H9 (cell line): Measurements from ENCODE around the gene NLRX1. TPM values are rescaled to one million over a fixed set of nuclear protein-coding genes. Genes with fewer than 3 reads are reported as not detected.

ENCODE experiments used
- DNase-seq: peaks from one replicate; pipeline ENCODE4 v3.0.0-alpha.2; 2017
- H2AFZ ChIP-seq: one replicate; pipeline ENCODE4 v1.6.1; 2013; ENCODE audit warnings: mild to moderate bottlenecking, low read length, control low read depth, moderate library complexity
- H2AK5ac ChIP-seq: 2 replicates; pipeline ENCODE4 v1.6.1; 2013; ENCODE audit warnings: low read length, control low read depth, mixed read lengths; ENCODE audit not compliant: insufficient read length
- H2BK120ac ChIP-seq: one replicate; pipeline ENCODE4 v1.6.1; 2013; ENCODE audit warnings: low read depth, mild to moderate bottlenecking, low read length, control low read depth, inconsistent platforms; ENCODE audit not compliant: poor library complexity, severe bottlenecking
- H2BK12ac ChIP-seq: 2 replicates; pipeline ENCODE4 v1.6.1; 2013; ENCODE audit warnings: low read length, control low read depth, mixed read lengths, low read depth; ENCODE audit not compliant: insufficient read length
- H2BK15ac ChIP-seq: 2 replicates; pipeline ENCODE4 v1.6.1; 2013; ENCODE audit warnings: low read depth, low read length, control low read depth
- H2BK20ac ChIP-seq: one replicate; pipeline ENCODE4 v1.6.1; 2013; ENCODE audit warnings: low read depth, mild to moderate bottlenecking, low read length, control low read depth, inconsistent platforms; ENCODE audit not compliant: poor library complexity, severe bottlenecking
- H2BK5ac ChIP-seq: 2 replicates; pipeline ENCODE4 v1.6.1; 2013; ENCODE audit warnings: low read length, control low read depth, mixed read lengths; ENCODE audit not compliant: insufficient read length
- H3K14ac ChIP-seq: 2 replicates; pipeline ENCODE4 v1.6.1; 2013; ENCODE audit warnings: low read length, control low read depth; ENCODE audit not compliant: insufficient read depth
- H3K18ac ChIP-seq: 2 replicates; pipeline ENCODE4 v1.6.1; 2013; ENCODE audit warnings: low read depth, mild to moderate bottlenecking, mixed read lengths, low read length, control low read depth; ENCODE audit not compliant: insufficient read length
- H3K23ac ChIP-seq: 2 replicates; pipeline ENCODE4 v1.6.1; 2013; ENCODE audit warnings: low read length, control low read depth, mixed read lengths, low read depth; ENCODE audit not compliant: insufficient read length
- H3K23me2 ChIP-seq: 2 replicates; pipeline ENCODE4 v1.6.1; 2013; ENCODE audit warnings: low read depth, mild to moderate bottlenecking, mixed read lengths, low read length, control low read depth; ENCODE audit not compliant: insufficient read length, poor library complexity, severe bottlenecking
- H3K27ac ChIP-seq: 2 replicates; pipeline ENCODE4 v1.5.1; 2013; ENCODE audit warnings: low read length, control low read depth, mixed read lengths, low read depth; ENCODE audit not compliant: insufficient read length
- H3K27me3 ChIP-seq: 2 replicates; pipeline ENCODE4 v1.6.1; 2013; ENCODE audit warnings: low read length, control low read depth, inconsistent platforms; ENCODE audit not compliant: insufficient read depth
- H3K4ac ChIP-seq: 2 replicates; pipeline ENCODE4 v1.6.1; 2013; ENCODE audit warnings: low read depth, mild to moderate bottlenecking, control low read depth, inconsistent platforms, low read length, moderate library complexity
- H3K4me1 ChIP-seq: 2 replicates; pipeline ENCODE4 v1.6.1; 2013; ENCODE audit warnings: low read length, control low read depth, inconsistent platforms; ENCODE audit not compliant: insufficient read depth
- H3K4me2 ChIP-seq: 2 replicates; pipeline ENCODE4 v1.6.1; 2013; ENCODE audit warnings: low read length, control low read depth, mixed read lengths; ENCODE audit not compliant: insufficient read length, insufficient read depth
- H3K56ac ChIP-seq: 2 replicates; pipeline ENCODE4 v1.6.1; 2013; ENCODE audit warnings: low read depth, mild to moderate bottlenecking, mixed read lengths, low read length, control low read depth; ENCODE audit not compliant: insufficient read length
- H3K79me1 ChIP-seq: 2 replicates; pipeline ENCODE4 v1.6.1; 2013; ENCODE audit warnings: low read depth, mild to moderate bottlenecking, moderate library complexity, low read length, control low read depth, inconsistent platforms; ENCODE audit not compliant: insufficient read depth, poor library complexity, severe bottlenecking
- H3K79me2 ChIP-seq: 2 replicates; pipeline ENCODE4 v1.6.1; 2013; ENCODE audit warnings: low read length, control low read depth, inconsistent platforms; ENCODE audit not compliant: insufficient read depth
- H3K9ac ChIP-seq: 2 replicates; pipeline ENCODE4 v1.6.1; 2013; ENCODE audit warnings: low read length, control low read depth, mixed read lengths; ENCODE audit not compliant: insufficient read length; ENCODE audit errors: extremely low read depth
- H3K9me3 ChIP-seq: one replicate; pipeline ENCODE4 v1.6.1; 2013; ENCODE audit warnings: low read depth, low read length, inconsistent platforms; ENCODE audit not compliant: control insufficient read depth
- H3T11ph ChIP-seq: one replicate; pipeline ENCODE4 v1.6.1; 2013; ENCODE audit warnings: mild to moderate bottlenecking, low read length, control low read depth, inconsistent platforms
- H4K20me1 ChIP-seq: one replicate; pipeline ENCODE4 v1.6.1; 2013; ENCODE audit not compliant: control insufficient read depth, insufficient read length, insufficient read depth
- H4K5ac ChIP-seq: 2 replicates; pipeline ENCODE4 v1.6.1; 2013; ENCODE audit warnings: low read depth, mild to moderate bottlenecking, mixed read lengths, low read length, control low read depth; ENCODE audit not compliant: insufficient read length
- H4K8ac ChIP-seq: replicated peaks from 2 replicates; pipeline ENCODE4 v1.6.1; 2013; ENCODE audit warnings: low read length, control low read depth, mixed read lengths, low read depth; ENCODE audit not compliant: insufficient read length
- H4K91ac ChIP-seq: 2 replicates; pipeline ENCODE4 v1.6.1; 2013; ENCODE audit warnings: low read depth, mild to moderate bottlenecking, moderate library complexity, mixed read lengths, low read length, control low read depth; ENCODE audit not compliant: insufficient read length
- H3K27ac Mint-ChIP-seq, 3 experiments: 2 replicates in 2 of 3; 3 replicates in 1 of 3; pipeline ENCODE4 v1.8.0; 2020 to 2021; ENCODE audit warnings: mixed read lengths in 3 of 3, mild to moderate bottlenecking in 1 of 3, moderate library complexity in 1 of 3
- H3K27me3 Mint-ChIP-seq: 2 replicates; pipeline ENCODE4 v1.8.0; 2021; ENCODE audit warnings: low read depth, mild to moderate bottlenecking, moderate library complexity, mixed read lengths
- H3K36me3 Mint-ChIP-seq, 3 experiments: 2 replicates in 2 of 3; 3 replicates in 1 of 3; pipeline ENCODE4 v1.8.0; 2020 to 2021; ENCODE audit warnings: low read depth in 3 of 3, mixed read lengths in 3 of 3; ENCODE audit not compliant: insufficient read depth in 1 of 3
- H3K4me1 Mint-ChIP-seq, 2 experiments: 2 replicates each; pipeline ENCODE4 v1.8.0; 2020; ENCODE audit warnings: mixed read lengths in 2 of 2
- H3K4me3 Mint-ChIP-seq, 2 experiments: 2 replicates in 1 of 2; 3 replicates in 1 of 2; pipeline ENCODE4 v1.8.0; 2020 to 2021; ENCODE audit warnings: mild to moderate bottlenecking in 2 of 2, mixed read lengths in 2 of 2, moderate library complexity in 1 of 2
- H3K9me3 Mint-ChIP-seq, 2 experiments: 2 replicates in 1 of 2; 3 replicates in 1 of 2; pipeline ENCODE4 v1.8.0; 2020; ENCODE audit warnings: mild to moderate bottlenecking in 2 of 2, mixed read lengths in 2 of 2, moderate library complexity in 1 of 2
- CTCF ChIP-seq: fragments of 200-600 bp; sonication (generic); conservative IDR thresholded peaks from 3 replicates; pipeline ENCODE4 v1.8.0; 2021; ENCODE audit warnings: antibody characterized with exemption, mild to moderate bottlenecking
- WGBS: extraction: QIAGEN DNeasy Blood & Tissue Kit; methylation state at CpG from one replicate; pipeline ENCODE4 v1.1.7; 2013; ENCODE audit warnings: missing lambda C conversion rate, low lambda C conversion rate, mixed read lengths; ENCODE audit not compliant: insufficient read length; ENCODE audit errors: extremely low coverage; 5-methylcytosine and 5-hydroxymethylcytosine counted together
- total RNA-seq: library from RNA; stranded (reverse); gene quantifications from 2 replicates; pipeline ENCODE4 v1.2.1, GENCODE V29; 2021

Gene NLRX1
- total RNA-seq, 1 experiment from 2014 or later = 18.2 TPM

GRCh38 chr11:119193001-119193400 lies 24.5 kb downstream of the NLRX1 start:
- H4K91ac ChIP-seq = no peak overlapping the region
- no peak for DNase-seq
- H2BK12ac ChIP-seq = no peak overlapping the region
- H3K14ac ChIP-seq = no peak overlapping the region
- no peak overlapping the region for H2AK5ac ChIP-seq
- H3K4me2 ChIP-seq = no peak overlapping the region
- H3K9me3 ChIP-seq = no peaks in the 10 kb centered on the region
- H3K9ac ChIP-seq = no peak overlapping the region
- Mint-ChIP-seq H3K4me1 (peaks cover 17 to 30% of the 10 kb centered on the region in 2 experiments), H3K27ac (no peak overlapping the region; a peak in 1 of 7 replicates), H3K9me3 (no peaks in the 10 kb centered on the region; a peak in 1 of 5 replicates), H3K4me3 (no peak overlapping the region), H3K36me3 (no peaks in the 10 kb centered on the region; a peak in 1 of 7 replicates), H3K27me3 (no peaks in the 10 kb centered on the region; the same call in none of the 2 replicates)
- no peaks in the 10 kb centered on the region for H3K79me1 ChIP-seq
- no peak overlapping the region for H2BK15ac ChIP-seq
- WGBS = no CpG with 5 or more reads among the region's 5 CpGs
- H3K18ac ChIP-seq = no peak overlapping the region
- H2BK5ac ChIP-seq = no peak overlapping the region
- no peaks in the 10 kb centered on the region for H3K27me3 ChIP-seq
- no peak overlapping the region for H2BK20ac ChIP-seq
- H3K79me2 ChIP-seq = no peaks in the 10 kb centered on the region
- H3T11ph ChIP-seq = no peak overlapping the region
- H2BK120ac ChIP-seq = no peak overlapping the region
- no peak overlapping the region for H2AFZ ChIP-seq
- H4K5ac ChIP-seq = no peak overlapping the region
- peaks cover 2% of the 10 kb centered on the region; the same call in 1 of the 2 replicates for H3K4me1 ChIP-seq
- H3K56ac ChIP-seq = no peak overlapping the region
- H4K20me1 ChIP-seq = no peaks in the 10 kb centered on the region
- H3K23ac ChIP-seq = no peak overlapping the region
- no peak overlapping the region for H3K4ac ChIP-seq
- H4K8ac ChIP-seq = no peak overlapping the region
- H3K27ac ChIP-seq = no peak overlapping the region
- no peaks in the 10 kb centered on the region for H3K23me2 ChIP-seq
- no peak for TF ChIP-seq CTCF
